PC-9 (cell line): ENCODE measurements around the gene KAT7. TPM values are rescaled to one million over a fixed set of nuclear protein-coding genes. Genes with fewer than 3 reads are reported as not detected.

Experiments used
- BruUV-seq: library from RNA; stranded (reverse); fragments of 400-500 nt; replicated peaks from 2 replicates; lab custom pipeline; 2021; lab: Mats Ljungman, UMichigan
- CTCF ChIA-PET: fragments of 300-600 bp; sonication (Branson Sonifier 250); formaldehyde crosslinking; loops from one replicate; lab custom pipeline; 2022; ENCODE audit warnings: antibody characterized with exemption; lab: Charles Lee
- POLR2A ChIA-PET: fragments of 300-600 bp; sonication (Branson Sonifier 250); formaldehyde crosslinking; loops from one replicate; lab custom pipeline; 2022; ENCODE audit warnings: antibody characterized with exemption; ENCODE audit not compliant: unreplicated experiment; lab: Charles Lee
- DNase-seq, 2 experiments: peaks; one replicate each; pipeline versions ENCODE4 v3.0.0 to v3.0.0-alpha.2; 2015 to 2022; ENCODE audit warnings: mixed read lengths in 1 of 2
- H2AFZ ChIP-seq: fragments of 200-600 bp; sonication (generic); 2 replicates; pipeline ENCODE4 v1.8.1; 2017; ENCODE audit warnings: antibody characterized with exemption
- H3F3A ChIP-seq: fragments of 200-600 bp; sonication (generic); 2 replicates; pipeline ENCODE4 v1.8.1; 2017; ENCODE audit warnings: antibody characterized with exemption, mild to moderate bottlenecking, low read depth; ENCODE audit not compliant: insufficient read depth
- H3K27ac ChIP-seq: fragments of 200-600 bp; sonication (generic); 2 replicates; pipeline ENCODE4 v1.6.1; 2016; ENCODE audit warnings: mixed run types
- H3K27me3 ChIP-seq: fragments of 200-600 bp; sonication (generic); 2 replicates; pipeline ENCODE4 v1.6.1; 2016; ENCODE audit warnings: low read depth, mixed run types; ENCODE audit not compliant: insufficient read depth
- H3K36me3 ChIP-seq: fragments of 200-600 bp; sonication (generic); 2 replicates; pipeline ENCODE4 v1.6.1; 2016; ENCODE audit warnings: low read depth, mixed run types
- H3K4me1 ChIP-seq: fragments of 200-600 bp; sonication (generic); replicated peaks from 2 replicates; pipeline ENCODE4 v1.6.1; 2016; ENCODE audit warnings: mixed run types; ENCODE audit not compliant: insufficient read depth
- H3K4me2 ChIP-seq: fragments of 200-600 bp; sonication (generic); 2 replicates; pipeline ENCODE4 v1.6.1; 2017; ENCODE audit warnings: mixed run types
- H3K4me3 ChIP-seq: fragments of 200-600 bp; sonication (generic); 2 replicates; pipeline ENCODE4 v1.6.1; 2016; ENCODE audit warnings: mixed run types
- H3K79me2 ChIP-seq: fragments of 200-600 bp; sonication (generic); 2 replicates; pipeline ENCODE4 v1.6.1; 2017; ENCODE audit warnings: low read depth, mixed run types
- H3K9me2 ChIP-seq: fragments of 200-600 bp; sonication (generic); 2 replicates; pipeline ENCODE4 v1.8.1; 2017; ENCODE audit warnings: mild to moderate bottlenecking; ENCODE audit not compliant: insufficient read depth
- H3K9me3 ChIP-seq: fragments of 200-600 bp; sonication (generic); 2 replicates; pipeline ENCODE4 v1.8.1; 2016; ENCODE audit warnings: low read depth; ENCODE audit not compliant: insufficient read depth
- H4K20me1 ChIP-seq: fragments of 200-600 bp; sonication (generic); 2 replicates; pipeline ENCODE4 v1.8.1; 2017; ENCODE audit not compliant: insufficient read depth
- EZH2 ChIP-seq: fragments of 200-600 bp; sonication (generic); IDR thresholded peaks from 2 replicates; pipeline ENCODE4 v1.8.0; 2017; ENCODE audit warnings: antibody characterized with exemption, low read depth
- intact Hi-C: fragments of 100-400 bp; cut with micrococcal nuclease; formaldehyde crosslinking; loops from one replicate; pipeline ENCODE4 v1.10.0; 2022; ENCODE audit not compliant: unreplicated experiment
- total RNA-seq: library from RNA; stranded (reverse); gene quantifications from 2 replicates; pipeline ENCODE4 v1.2.3, GENCODE V29; 2021
- TF ChIP-seq, protein P1 (sequence below): fragments of 200-600 bp; sonication (generic); conservative IDR thresholded peaks from 2 replicates; pipeline ENCODE4 v1.6.1; 2017; ENCODE audit warnings: mixed run types, antibody characterized with exemption, mild to moderate bottlenecking, moderate library complexity

Gene KAT7
- total RNA-seq, 1 experiment from 2014 or later = 57.0 TPM

DNA sequence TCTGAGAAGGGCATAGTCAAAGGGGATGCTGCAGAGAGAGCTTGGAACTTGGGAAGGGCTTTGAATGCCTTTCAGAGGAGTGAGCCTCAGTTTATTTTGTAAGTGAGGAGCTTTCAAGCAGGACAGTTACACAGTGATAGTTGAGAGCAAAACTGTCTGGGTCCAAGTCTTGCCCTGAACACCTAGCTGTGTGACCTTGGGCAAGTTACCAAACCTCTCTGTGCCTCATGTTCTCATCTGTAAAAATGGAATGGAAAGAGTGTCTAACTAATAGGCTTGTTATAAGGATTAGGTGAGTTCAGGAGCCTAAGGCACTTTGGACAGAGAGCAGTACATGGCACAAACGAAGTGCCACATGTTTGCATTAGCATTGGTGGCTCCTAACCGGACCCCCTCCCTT, 86.4 kb downstream of the KAT7 start:
- no peak overlapping the region for H2AFZ ChIP-seq
- CTCF ChIA-PET = interaction anchor here (0.5 kb wide), 1 partner anchor 13 kb away, joined by 7 read pairs; no protein-coding TSS in a partner anchor
- DNase-seq = no peak
- no TSS peak for BruUV-seq
- POLR2A ChIA-PET = no interaction called here
- no peak overlapping the region for H3K4me3 ChIP-seq
- no peaks in the 10 kb centered on the region for H3K36me3 ChIP-seq
- no peaks in the 10 kb centered on the region for H3K9me3 ChIP-seq
- H3K4me1 ChIP-seq = peaks cover 15% of the 10 kb centered on the region
- intact Hi-C loops = no loop called here
- peaks cover 14% of the 10 kb centered on the region for H3F3A ChIP-seq
- no peaks in the 10 kb centered on the region for H3K9me2 ChIP-seq
- no peaks in the 10 kb centered on the region for H4K20me1 ChIP-seq
- no peak overlapping the region for H3K4me2 ChIP-seq
- TF ChIP-seq, protein P1, sequence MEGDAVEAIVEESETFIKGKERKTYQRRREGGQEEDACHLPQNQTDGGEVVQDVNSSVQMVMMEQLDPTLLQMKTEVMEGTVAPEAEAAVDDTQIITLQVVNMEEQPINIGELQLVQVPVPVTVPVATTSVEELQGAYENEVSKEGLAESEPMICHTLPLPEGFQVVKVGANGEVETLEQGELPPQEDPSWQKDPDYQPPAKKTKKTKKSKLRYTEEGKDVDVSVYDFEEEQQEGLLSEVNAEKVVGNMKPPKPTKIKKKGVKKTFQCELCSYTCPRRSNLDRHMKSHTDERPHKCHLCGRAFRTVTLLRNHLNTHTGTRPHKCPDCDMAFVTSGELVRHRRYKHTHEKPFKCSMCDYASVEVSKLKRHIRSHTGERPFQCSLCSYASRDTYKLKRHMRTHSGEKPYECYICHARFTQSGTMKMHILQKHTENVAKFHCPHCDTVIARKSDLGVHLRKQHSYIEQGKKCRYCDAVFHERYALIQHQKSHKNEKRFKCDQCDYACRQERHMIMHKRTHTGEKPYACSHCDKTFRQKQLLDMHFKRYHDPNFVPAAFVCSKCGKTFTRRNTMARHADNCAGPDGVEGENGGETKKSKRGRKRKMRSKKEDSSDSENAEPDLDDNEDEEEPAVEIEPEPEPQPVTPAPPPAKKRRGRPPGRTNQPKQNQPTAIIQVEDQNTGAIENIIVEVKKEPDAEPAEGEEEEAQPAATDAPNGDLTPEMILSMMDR = no peak
- no peak for TF ChIP-seq EZH2
- no peaks in the 10 kb centered on the region for H3K27me3 ChIP-seq
- H3K27ac ChIP-seq = no peak overlapping the region
- H3K79me2 ChIP-seq = no peaks in the 10 kb centered on the region

DNA sequence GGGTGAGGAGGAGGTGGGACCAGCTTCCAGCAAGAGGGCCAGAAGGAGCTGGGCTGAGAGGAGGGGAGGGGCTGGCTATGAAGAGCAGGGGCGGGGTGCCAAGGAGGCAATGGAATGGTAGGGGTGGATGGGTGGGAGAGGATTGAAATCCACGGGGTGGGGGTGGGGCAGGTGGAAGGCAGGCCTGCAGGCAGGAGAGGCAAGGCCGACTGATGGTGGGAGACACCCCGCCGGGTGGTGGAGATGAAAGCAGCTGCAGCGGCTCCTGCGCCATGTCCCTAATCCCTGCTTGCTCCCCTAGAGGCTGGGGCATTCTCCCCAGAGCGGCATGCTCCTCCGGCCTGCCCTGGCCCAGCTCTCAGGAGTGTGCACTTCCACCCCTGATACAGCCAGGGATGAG, 87.2 kb downstream of the KAT7 start:
- peaks cover 14% of the 10 kb centered on the region for H3F3A ChIP-seq
- H3K27me3 ChIP-seq = no peaks in the 10 kb centered on the region
- DNase-seq = no peak
- H3K9me3 ChIP-seq = no peaks in the 10 kb centered on the region
- no peak for TF ChIP-seq EZH2
- TF ChIP-seq, protein P1 = no peak
- no peak overlapping the region for H3K27ac ChIP-seq
- no peaks in the 10 kb centered on the region for H3K79me2 ChIP-seq
- H3K36me3 ChIP-seq = no peaks in the 10 kb centered on the region
- CTCF ChIA-PET = interaction anchor here (0.7 kb wide), 1 partner anchor 198 kb away, joined by 4 read pairs; no protein-coding TSS in a partner anchor
- H3K4me1 ChIP-seq = peaks cover 16% of the 10 kb centered on the region
- no peaks in the 10 kb centered on the region for H4K20me1 ChIP-seq
- POLR2A ChIA-PET = no interaction called here
- no peaks in the 10 kb centered on the region for H3K9me2 ChIP-seq
- no TSS peak for BruUV-seq
- H2AFZ ChIP-seq = no peak overlapping the region
- H3K4me3 ChIP-seq = no peak overlapping the region
- intact Hi-C loops = no loop called here
- no peak overlapping the region for H3K4me2 ChIP-seq

DNA sequence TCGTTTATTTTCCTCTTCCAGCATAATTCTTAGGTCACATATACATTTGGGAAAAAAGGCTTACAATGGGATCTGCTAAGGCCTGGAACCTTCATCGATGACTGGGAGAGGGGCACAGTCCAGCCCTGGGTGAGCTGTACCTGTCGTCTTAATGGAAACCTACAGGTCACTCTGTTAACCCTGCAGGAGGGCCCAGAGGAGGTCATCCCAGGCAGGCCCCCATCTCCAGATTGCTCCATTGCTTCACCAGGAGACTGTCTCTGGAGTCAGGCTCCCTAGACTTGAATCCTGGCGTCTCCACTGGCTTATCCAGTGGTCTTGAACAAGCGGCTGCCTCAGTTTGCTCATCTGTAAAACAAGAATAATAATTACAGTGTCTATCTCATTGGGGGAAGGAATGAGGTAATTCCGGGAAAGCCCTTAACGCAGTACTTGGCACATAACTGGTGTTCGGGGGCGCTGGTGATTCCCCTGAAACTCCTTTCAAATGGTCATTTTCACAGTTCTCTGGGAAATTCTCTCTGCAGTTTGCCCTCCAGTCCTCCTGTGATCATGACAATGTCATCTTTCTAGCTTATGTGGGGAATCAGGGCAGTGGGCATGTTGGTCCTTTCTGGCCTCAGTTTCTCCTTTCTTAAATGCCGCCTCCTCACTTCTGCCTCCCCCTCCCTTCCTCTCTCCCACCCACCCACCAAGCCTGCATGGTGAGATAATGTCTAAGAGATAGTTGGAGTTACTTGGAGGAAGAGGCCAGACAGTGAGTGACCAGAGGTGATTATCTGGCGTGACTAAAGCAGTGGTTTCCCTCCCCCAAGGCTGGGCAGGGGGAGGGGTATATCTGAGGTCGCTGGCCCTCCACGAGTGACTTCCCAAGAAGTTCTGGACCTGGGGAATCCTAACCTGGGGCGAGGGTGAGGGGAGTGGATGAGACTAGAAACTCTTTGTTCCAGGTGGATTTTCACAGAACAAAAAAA, 90.7 kb downstream of the KAT7 start:
- H2AFZ ChIP-seq = no peak overlapping the region
- H3K4me3 ChIP-seq = no peak overlapping the region
- no peak for DNase-seq
- BruUV-seq = no TSS peak
- no peaks in the 10 kb centered on the region for H3K9me2 ChIP-seq
- POLR2A ChIA-PET = no interaction called here
- CTCF ChIA-PET = no interaction called here
- peaks cover 14% of the 10 kb centered on the region for H3F3A ChIP-seq
- no peaks in the 10 kb centered on the region for H3K79me2 ChIP-seq
- no peak for TF ChIP-seq EZH2
- TF ChIP-seq, protein P1 = no peak
- H3K9me3 ChIP-seq = no peaks in the 10 kb centered on the region
- H3K4me2 ChIP-seq = no peak overlapping the region
- no peaks in the 10 kb centered on the region for H4K20me1 ChIP-seq
- no peaks in the 10 kb centered on the region for H3K36me3 ChIP-seq
- H3K27me3 ChIP-seq = no peaks in the 10 kb centered on the region
- intact Hi-C loops = no loop called here
- H3K4me1 ChIP-seq = peaks cover 13% of the 10 kb centered on the region
- H3K27ac ChIP-seq = no peak overlapping the region
